Measurements from ENCODE around the gene CD300LG.

DNA sequence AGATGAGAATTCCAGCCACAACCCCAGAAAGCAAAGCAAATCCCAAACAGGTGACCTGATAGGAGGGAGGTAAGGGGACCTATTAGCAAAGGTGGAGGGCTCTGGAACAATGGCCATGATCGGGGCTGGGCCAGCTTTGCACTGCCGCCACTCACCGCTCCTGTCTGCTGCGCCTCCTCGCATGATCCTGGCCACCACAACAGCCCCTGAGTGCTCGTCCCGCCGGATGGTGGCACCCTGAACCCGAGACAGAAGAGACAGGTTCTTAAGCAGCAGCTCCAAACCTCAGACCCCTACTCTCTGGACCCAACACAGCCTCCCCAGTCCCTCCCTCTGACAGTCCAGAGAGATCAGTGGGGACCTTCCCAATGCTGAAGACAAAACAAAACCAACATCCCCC is 19.4 kb upstream of the CD300LG start:
- TF ChIP-seq, protein P1, sequence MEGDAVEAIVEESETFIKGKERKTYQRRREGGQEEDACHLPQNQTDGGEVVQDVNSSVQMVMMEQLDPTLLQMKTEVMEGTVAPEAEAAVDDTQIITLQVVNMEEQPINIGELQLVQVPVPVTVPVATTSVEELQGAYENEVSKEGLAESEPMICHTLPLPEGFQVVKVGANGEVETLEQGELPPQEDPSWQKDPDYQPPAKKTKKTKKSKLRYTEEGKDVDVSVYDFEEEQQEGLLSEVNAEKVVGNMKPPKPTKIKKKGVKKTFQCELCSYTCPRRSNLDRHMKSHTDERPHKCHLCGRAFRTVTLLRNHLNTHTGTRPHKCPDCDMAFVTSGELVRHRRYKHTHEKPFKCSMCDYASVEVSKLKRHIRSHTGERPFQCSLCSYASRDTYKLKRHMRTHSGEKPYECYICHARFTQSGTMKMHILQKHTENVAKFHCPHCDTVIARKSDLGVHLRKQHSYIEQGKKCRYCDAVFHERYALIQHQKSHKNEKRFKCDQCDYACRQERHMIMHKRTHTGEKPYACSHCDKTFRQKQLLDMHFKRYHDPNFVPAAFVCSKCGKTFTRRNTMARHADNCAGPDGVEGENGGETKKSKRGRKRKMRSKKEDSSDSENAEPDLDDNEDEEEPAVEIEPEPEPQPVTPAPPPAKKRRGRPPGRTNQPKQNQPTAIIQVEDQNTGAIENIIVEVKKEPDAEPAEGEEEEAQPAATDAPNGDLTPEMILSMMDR (IDR thresholded peaks at IDR 0.05), result no peak
- TF ChIP-seq POLR2A (IDR thresholded peaks at IDR 0.05), result no peak

Data from body of pancreas (tissue), 4 donors.